Ectodermal cell (in vitro differentiated cells): ENCODE results near the gene PAPOLG.

Experiments used
- H3K27ac ChIP-seq: 2 replicates; pipeline ENCODE4 v1.7.0; 2013; ENCODE audit warnings: mild to moderate bottlenecking, low read depth, low read length; ENCODE audit not compliant: insufficient read depth, poor library complexity, severe bottlenecking
- H3K27me3 ChIP-seq: 2 replicates; pipeline ENCODE4 v1.7.0; 2013; ENCODE audit warnings: mild to moderate bottlenecking, low read length; ENCODE audit not compliant: insufficient read depth, control insufficient read depth, poor library complexity, severe bottlenecking
- H3K36me3 ChIP-seq: one replicate; pipeline ENCODE4 v1.7.0; 2013; ENCODE audit warnings: low read length; ENCODE audit not compliant: control insufficient read depth, insufficient read depth
- H3K4me1 ChIP-seq: one replicate; pipeline ENCODE4 v1.7.0; 2013; ENCODE audit warnings: low read length; ENCODE audit not compliant: control insufficient read depth, insufficient read depth
- H3K4me3 ChIP-seq: 2 replicates; pipeline ENCODE4 v1.7.0; 2013; ENCODE audit warnings: low read depth, low read length, control low read depth; ENCODE audit not compliant: insufficient read depth
- H3K9me3 ChIP-seq: 2 replicates; pipeline ENCODE4 v1.7.0; 2013; ENCODE audit warnings: mild to moderate bottlenecking, low read length, moderate library complexity; ENCODE audit not compliant: control insufficient read depth
- whole genome bisulfite sequencing, 2 experiments: methylation state at CpG; one replicate each; pipeline ENCODE4 v1.1.7; 2013; ENCODE audit warnings: missing lambda C conversion rate in 2 of 2; 5-methylcytosine and 5-hydroxymethylcytosine counted together

The PAPOLG gene

DNA sequence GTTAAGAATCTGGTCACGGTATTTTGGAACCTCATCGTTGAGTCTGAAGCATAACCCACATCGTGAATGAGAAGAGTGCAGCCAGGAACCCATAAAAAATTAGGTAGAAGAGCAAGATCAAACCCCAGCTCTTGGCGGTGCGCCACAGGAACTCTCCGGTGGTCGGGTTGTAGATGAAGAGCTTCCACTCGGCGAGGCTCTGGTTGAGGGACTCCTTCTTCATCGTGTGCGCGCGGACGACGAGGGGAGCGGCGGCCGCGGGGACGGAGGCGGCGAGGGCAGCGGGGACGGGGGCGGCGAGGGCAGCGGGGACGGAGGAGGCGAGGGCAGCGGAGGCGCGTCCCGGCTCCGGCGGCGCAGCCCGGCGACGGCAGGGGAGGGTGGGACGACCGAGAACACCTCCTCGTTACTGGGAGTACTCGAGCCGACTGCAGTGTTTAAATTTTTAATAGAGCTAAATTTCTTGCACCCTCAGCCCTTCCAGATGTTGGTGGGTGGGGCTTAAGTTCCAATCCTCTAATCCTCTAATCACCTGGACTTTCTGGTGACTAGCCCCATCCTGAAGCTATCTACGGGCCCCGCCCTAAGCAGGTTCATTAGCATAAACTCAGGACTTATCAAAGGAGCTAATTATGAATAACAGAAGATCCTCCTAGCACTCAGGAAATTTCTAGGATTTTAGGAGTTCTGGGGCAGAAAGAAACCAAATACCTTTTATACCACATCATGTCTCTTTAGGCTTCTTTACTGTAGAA lies 20.4 kb upstream of the PAPOLG start:
- peak overlapping the region; percentile 43 for H3K4me3 ChIP-seq
- no peak overlapping the region for H3K27ac ChIP-seq
- H3K36me3 ChIP-seq, result no peaks in the 10 kb centered on the region
- H3K4me1 ChIP-seq, result peaks cover 3% of the 10 kb centered on the region
- WGBS, 2 experiments, result 1% methylated on average over 46 of the region's 46 CpGs
- peaks cover 20% of the 10 kb centered on the region for H3K27me3 ChIP-seq
- no peaks in the 10 kb centered on the region for H3K9me3 ChIP-seq

DNA sequence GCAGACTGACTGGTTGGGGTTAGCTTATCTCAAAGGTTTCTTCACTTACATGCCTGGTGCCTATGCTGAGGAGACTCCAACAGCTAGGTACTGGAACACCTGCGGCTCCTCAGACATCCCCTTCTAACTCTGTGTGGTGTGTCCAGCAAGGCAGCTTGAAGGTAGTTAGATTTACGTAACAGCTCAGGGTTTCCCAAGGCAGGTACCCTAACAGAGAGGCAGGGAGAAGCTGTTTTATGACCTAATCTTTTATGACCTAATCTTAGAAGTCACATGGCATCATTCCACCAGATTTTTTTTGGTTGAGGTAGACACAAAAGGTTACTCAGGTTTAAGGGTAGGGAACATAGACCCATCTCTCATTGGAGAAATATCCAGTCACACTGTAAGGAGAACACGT lies 17.4 kb upstream of the PAPOLG start:
- H3K9me3 ChIP-seq, result no peaks in the 10 kb centered on the region
- H3K4me1 ChIP-seq, result peaks cover 3% of the 10 kb centered on the region
- 94 to 96% methylated on average over 3 of the region's 3 CpGs for WGBS, 2 experiments
- no peak overlapping the region for H3K4me3 ChIP-seq
- H3K36me3 ChIP-seq, result no peaks in the 10 kb centered on the region
- peaks cover 20% of the 10 kb centered on the region for H3K27me3 ChIP-seq
- no peak overlapping the region for H3K27ac ChIP-seq

DNA sequence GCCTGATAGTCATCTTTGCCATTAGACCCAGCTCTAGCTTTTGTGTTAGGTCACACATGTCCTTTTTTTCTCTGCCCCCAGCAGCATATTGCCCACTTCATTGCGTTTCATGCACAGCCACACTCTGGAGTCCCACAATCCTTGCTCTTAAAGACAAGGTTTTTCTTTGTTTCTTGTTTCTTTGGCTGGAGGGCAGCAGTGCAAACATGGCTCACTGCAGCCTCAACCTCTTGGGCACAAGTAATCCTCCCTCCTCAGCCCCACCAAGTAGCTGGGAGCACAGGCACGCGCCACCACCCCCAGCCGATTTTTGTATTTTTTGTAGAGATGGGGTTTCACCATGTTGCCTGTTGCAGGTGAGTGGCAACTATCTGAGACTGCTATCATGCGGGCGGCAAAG lies 16.9 kb upstream of the PAPOLG start:
- Histone ChIP-seq H3K27me3 (peaks cover 19% of the 10 kb centered on the region), H3K4me1 (peaks cover 3% of the 10 kb centered on the region), H3K27ac (no peak overlapping the region), H3K4me3 (no peak overlapping the region), H3K36me3 (no peaks in the 10 kb centered on the region), H3K9me3 (no peaks in the 10 kb centered on the region)
- WGBS, 2 experiments, result 89 to 93% methylated on average over 6 of the region's 6 CpGs

DNA sequence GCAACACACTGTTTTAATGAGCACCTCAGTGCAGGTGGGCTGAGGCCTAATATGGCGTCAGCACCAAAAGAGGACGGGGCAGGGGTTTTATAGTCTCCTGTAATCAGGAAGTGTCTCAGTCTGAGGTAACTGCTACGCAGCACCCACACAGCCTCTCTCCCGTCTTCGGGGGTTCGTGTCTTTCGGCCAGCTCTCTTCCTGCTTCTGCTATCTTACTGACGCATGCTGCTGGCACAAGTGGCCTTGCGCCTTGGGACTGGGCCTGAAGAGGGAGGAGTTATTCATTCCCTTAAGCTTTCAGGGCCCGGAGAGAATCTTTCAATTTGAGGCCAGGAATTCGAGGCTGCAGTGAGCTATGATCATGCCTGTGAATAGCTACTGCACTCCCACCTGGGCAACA lies 14.5 kb upstream of the PAPOLG start:
- no peaks in the 10 kb centered on the region for H3K9me3 ChIP-seq
- no peaks in the 10 kb centered on the region for H3K36me3 ChIP-seq
- H3K27me3 ChIP-seq, result no peaks in the 10 kb centered on the region
- peaks cover 3% of the 10 kb centered on the region for H3K4me1 ChIP-seq
- no peak overlapping the region for H3K27ac ChIP-seq
- H3K4me3 ChIP-seq, result no peak overlapping the region
- 93 to 96% methylated on average over 11 of the region's 11 CpGs for WGBS, 2 experiments

DNA sequence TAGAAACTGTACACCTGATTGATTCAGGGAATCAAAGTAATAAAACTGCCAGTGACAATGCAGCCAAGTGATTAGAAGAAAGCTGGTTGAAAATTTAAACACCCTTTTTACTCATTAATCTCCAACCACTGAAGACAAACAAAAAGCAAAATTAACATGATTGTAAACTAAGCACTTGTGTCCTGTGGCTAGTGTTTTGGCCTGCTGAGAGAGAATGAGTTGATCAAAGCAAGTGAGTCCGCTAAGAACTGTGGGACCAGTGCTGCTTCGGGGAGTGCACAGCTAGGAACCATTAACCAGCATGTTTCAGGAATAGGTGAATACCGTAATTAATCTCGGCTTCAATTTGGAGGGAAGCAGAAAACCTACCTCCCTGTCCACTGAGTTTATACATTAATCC lies 13.6 kb upstream of the PAPOLG start:
- WGBS, 2 experiments, result 7 to 13% methylated on average over 4 of the region's 4 CpGs
- Histone ChIP-seq H3K4me1 (peaks cover 3% of the 10 kb centered on the region), H3K36me3 (no peaks in the 10 kb centered on the region), H3K9me3 (no peaks in the 10 kb centered on the region), H3K27ac (peak overlapping the region; percentile 36), H3K27me3 (no peaks in the 10 kb centered on the region), H3K4me3 (no peak overlapping the region)

DNA sequence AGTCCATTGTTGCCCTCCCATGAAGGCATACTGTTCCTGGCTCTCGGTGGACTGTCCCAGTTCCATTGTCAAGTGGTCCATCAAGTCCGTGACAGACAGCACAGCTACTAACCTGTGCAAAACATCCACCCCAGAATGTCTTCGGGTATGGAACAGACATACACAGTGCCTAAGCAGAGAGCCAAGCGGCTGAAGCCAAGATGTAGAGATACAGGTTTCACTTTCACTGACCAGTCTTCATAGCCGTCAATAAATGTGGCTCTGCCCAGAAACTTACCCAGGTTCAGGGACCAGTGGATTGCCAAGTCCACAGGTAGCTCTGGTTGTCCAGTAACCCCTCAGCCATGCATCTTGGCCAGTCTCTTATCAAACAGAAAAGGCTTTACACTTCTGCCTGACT lies 10.7 kb upstream of the PAPOLG start:
- no peak overlapping the region for H3K27ac ChIP-seq
- peaks cover under 1% of the 10 kb centered on the region for H3K4me1 ChIP-seq
- no peaks in the 10 kb centered on the region for H3K36me3 ChIP-seq
- H3K27me3 ChIP-seq, result no peaks in the 10 kb centered on the region
- H3K9me3 ChIP-seq, result no peaks in the 10 kb centered on the region
- no peak overlapping the region for H3K4me3 ChIP-seq
- 93% methylated on average over 5 of the region's 5 CpGs for WGBS, 2 experiments

DNA sequence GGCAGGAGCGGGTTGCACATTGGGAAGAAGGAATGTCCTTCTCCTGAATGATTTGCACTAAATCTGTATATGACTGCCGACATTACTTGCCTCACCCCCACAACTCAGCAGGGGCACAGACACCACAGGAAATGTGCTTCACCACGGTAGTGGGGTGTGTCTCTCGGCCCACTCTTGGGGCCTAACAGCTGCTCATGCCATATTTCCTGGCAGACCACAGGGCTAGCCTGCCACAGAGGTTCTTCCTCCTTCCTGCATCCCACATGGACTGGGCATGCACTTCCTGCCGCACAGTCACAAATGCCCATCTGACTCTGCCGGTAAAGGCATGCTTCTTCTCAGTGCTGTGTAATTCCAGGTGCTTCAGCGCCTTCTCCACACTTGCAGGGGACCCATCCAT lies 10.3 kb upstream of the PAPOLG start:
- Histone ChIP-seq H3K36me3 (no peaks in the 10 kb centered on the region), H3K27me3 (no peaks in the 10 kb centered on the region), H3K9me3 (no peaks in the 10 kb centered on the region), H3K4me1 (no peaks in the 10 kb centered on the region), H3K27ac (no peak overlapping the region), H3K4me3 (no peak overlapping the region)
- 86 to 87% methylated on average over 7 of the region's 7 CpGs for WGBS, 2 experiments

DNA sequence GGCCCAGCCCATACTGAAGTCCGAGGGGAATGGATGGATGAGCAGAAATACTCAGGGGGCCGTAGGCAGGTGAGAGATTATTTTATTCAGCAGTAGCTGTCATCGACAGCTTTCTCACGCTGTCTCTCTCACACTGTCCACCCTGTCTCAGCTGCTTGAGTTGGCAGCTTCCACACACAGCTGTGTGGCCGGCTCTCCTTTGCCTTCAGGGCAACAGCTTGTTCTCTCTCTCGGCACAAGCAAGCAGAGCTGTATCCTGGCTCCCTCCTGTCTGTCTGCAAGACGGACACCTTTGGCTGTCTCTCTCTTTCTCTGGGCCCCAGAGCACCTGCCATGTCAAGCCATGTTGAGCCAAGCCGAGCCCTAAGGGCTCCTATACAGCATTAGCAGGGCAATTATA lies 9.8 kb upstream of the PAPOLG start:
- H3K27me3 ChIP-seq, result no peaks in the 10 kb centered on the region
- H3K4me3 ChIP-seq, result no peak overlapping the region
- WGBS, 2 experiments, result 89% methylated on average over 8 of the region's 8 CpGs

DNA sequence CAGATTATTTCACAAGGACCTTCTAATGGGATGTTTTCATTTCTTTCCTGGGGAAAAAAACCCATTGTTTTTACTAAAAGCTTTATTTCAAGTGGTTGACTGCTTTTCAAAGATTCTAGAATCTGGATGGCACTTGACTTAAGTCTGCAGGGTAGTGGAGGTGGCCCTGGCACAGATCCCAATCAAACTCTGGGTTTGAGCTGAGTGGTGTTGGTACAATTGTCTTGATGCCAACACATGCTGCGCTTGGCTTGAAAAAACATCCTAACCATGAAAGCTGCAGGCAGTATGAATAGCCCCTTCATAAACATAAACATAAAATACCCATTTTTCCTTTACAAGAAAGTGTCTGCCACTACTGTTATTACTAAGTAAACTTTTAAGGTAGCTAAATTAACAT lies 3.6 kb downstream of the PAPOLG start:
- peaks cover 24% of the 10 kb centered on the region for H3K36me3 ChIP-seq
- H3K9me3 ChIP-seq, result no peaks in the 10 kb centered on the region
- H3K4me1 ChIP-seq, result peaks cover 4% of the 10 kb centered on the region
- no peak overlapping the region for H3K27ac ChIP-seq
- no peak overlapping the region for H3K4me3 ChIP-seq
- WGBS, 2 experiments, result 100% methylated on average over 1 of the region's 1 CpG
- no peaks in the 10 kb centered on the region for H3K27me3 ChIP-seq

More for the DNA sequence above, 9.8 kb upstream of the PAPOLG start:
- no peaks in the 10 kb centered on the region for H3K4me1 ChIP-seq
- no peaks in the 10 kb centered on the region for H3K36me3 ChIP-seq
- no peak overlapping the region for H3K27ac ChIP-seq
- H3K9me3 ChIP-seq, result no peaks in the 10 kb centered on the region

DNA sequence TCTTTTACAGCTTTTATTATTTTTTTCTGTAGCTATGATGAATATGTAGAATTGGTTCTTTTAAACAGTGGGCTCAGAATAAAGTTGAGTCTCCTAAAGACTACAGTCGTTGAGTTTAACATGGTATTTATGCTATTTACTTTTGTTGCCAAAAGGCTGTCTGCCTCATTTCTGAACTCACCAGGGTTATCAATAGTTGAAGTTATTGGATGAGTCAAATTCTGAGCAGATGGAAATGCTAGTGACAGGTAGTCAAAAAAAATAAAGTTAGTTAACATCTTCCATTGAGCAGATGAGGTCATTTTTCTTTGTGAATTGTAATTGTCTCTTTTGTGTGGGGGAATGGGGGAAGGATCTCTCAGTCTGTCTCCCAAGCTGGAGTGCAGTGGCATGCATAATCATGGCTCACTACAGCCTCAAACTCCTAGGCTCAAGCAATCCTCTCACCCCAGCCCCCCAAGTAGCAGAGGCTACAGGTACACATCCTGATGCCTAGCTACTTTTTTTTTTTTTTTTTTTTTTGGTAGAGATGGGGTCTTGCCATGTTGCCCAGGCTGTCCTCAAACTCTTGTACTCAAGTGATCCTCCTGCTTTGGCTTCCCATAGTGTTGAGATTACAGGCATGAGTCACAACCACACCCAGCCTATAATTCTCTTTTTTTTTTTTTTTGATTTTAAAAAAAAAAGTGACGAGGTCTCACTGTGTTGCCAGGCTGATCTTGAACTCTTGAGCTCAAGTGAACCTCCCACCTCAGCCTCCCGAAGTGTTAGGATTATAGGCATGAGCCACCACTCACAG lies 8.9 kb downstream of the PAPOLG start:
- Histone ChIP-seq H3K9me3 (no peaks in the 10 kb centered on the region), H3K4me3 (no peak overlapping the region), H3K4me1 (no peaks in the 10 kb centered on the region), H3K36me3 (peaks cover 47% of the 10 kb centered on the region), H3K27ac (no peak overlapping the region), H3K27me3 (no peaks in the 10 kb centered on the region)
- 68 to 94% methylated on average over 1 to 3 of the region's 3 CpGs for WGBS, 2 experiments
